ENCODE data around the gene TMEM205.
"Not testable (repeated sequence)": the region's sequence is repeated elsewhere in the genome, so short reads cannot be mapped to it uniquely, and the experiment has no call there.

The TMEM205 gene

GRCh38 chr19:11340099-11340467, 6.0 kb downstream of the TMEM205 start:
- not testable (repeated sequence) for DNase-seq (ENCODE audit: low read depth, low spot score)

- peak; percentile 91 for DNase-seq (ENCODE audit: low read depth, low spot score)
These were observed 6.6 kb downstream of the TMEM205 start, which contains the start of gene RAB3D for GRCh38 chr19:11339254-11340098. Gene RAB3D (minus strand): TSS chr19:11339657. CDS start chr19:11337399, 2,258 bp downstream.

- no peak for DNase-seq (ENCODE audit: low read depth, low spot score)
These were observed 7.4 kb downstream of the TMEM205 start for GRCh38 chr19:11338569-11339253.

- no peak for DNase-seq (ENCODE audit: low read depth, low spot score)
These were observed 7.9 kb downstream of the TMEM205 start for GRCh38 chr19:11338121-11338520.

GRCh38 chr19:11337080-11337479, 9.0 kb downstream of the TMEM205 start:
- no peak for DNase-seq (ENCODE audit: low read depth, low spot score)

GRCh38 chr19:11335449-11336146, 10.5 kb downstream of the TMEM205 start:
- DNase-seq (ENCODE audit: low read depth, low spot score) = no peak

- peak; percentile 23 for DNase-seq (ENCODE audit: low read depth, low spot score)
These were observed 12.2 kb downstream of the TMEM205 start for GRCh38 chr19:11333838-11334237.

GRCh38 chr19:11332822-11333221, 13.2 kb downstream of the TMEM205 start:
- no peak for DNase-seq (ENCODE audit: low read depth, low spot score)

- no peak for DNase-seq (ENCODE audit: low read depth, low spot score)
These were observed 14.6 kb downstream of the TMEM205 start for GRCh38 chr19:11331502-11331901.

- no peak for DNase-seq (ENCODE audit: low read depth, low spot score)
These were observed 15.9 kb downstream of the TMEM205 start for GRCh38 chr19:11330127-11330526.

- no peak for DNase-seq (ENCODE audit: low read depth, low spot score)
These were observed 20.5 kb downstream of the TMEM205 start for GRCh38 chr19:11325544-11325943.

- peak; percentile 16 for DNase-seq (ENCODE audit: low read depth, low spot score)
These were observed 21.2 kb downstream of the TMEM205 start for GRCh38 chr19:11324748-11325389.

- peak; percentile 95 for DNase-seq (ENCODE audit: low read depth, low spot score)
These were observed 21.9 kb downstream of the TMEM205 start for GRCh38 chr19:11324079-11324661.

GRCh38 chr19:11323601-11324078, 22.4 kb downstream of the TMEM205 start:
- DNase-seq (ENCODE audit: low read depth, low spot score) = no peak

GRCh38 chr19:11322269-11323024, 23.6 kb downstream of the TMEM205 start:
- no peak for DNase-seq (ENCODE audit: low read depth, low spot score)

- DNase-seq (ENCODE audit: low read depth, low spot score) = no peak
These were observed 24.6 kb downstream of the TMEM205 start for GRCh38 chr19:11321191-11322126.

GRCh38 chr19:11320278-11320995, 25.6 kb downstream of the TMEM205 start:
- DNase-seq (ENCODE audit: low read depth, low spot score) = not testable (repeated sequence)

- DNase-seq (ENCODE audit: low read depth, low spot score) = no peak
These were observed 39.7 kb downstream of the TMEM205 start for GRCh38 chr19:11306337-11306736.

- no peak for DNase-seq (ENCODE audit: low read depth, low spot score)
These were observed 41.1 kb downstream of the TMEM205 start for GRCh38 chr19:11304936-11305335.
